ENCODE results near the gene PRKAG2. TPM values are rescaled to one million over a fixed set of nuclear protein-coding genes. Genes with fewer than 3 reads are reported as not detected.

PRKAG2 gene
- total RNA-seq, 1 donor from 2014 or later: 35.6 TPM

GRCh38 chr7:151708610-151709009, 168.3 kb downstream of the PRKAG2 start:
- TF ChIP-seq CTCF (IDR thresholded peaks at IDR 0.05): no peak
- H3K27me3 ChIP-seq: no peaks in the 10 kb centered on the region
- DNase-seq (no peak), ATAC-seq (no peak)
- no peak overlapping the region for H3K27ac ChIP-seq
- peaks cover 17% of the 10 kb centered on the region for H3K4me1 ChIP-seq
- no peak overlapping the region for H3K4me3 ChIP-seq
- intact Hi-C loops (cut with DNase I): no loop called here
- H3K36me3 ChIP-seq: no peaks in the 10 kb centered on the region
- no peaks in the 10 kb centered on the region for H3K9me3 ChIP-seq

GRCh38 chr7:151707757-151708156, 169.2 kb downstream of the PRKAG2 start:
- ATAC-seq (no peak), DNase-seq (no peak)
- H3K27me3 ChIP-seq: no peaks in the 10 kb centered on the region

GRCh38 chr7:151707105-151707469, 169.8 kb downstream of the PRKAG2 start:
- TF ChIP-seq CTCF (IDR thresholded peaks at IDR 0.05): no peak
- DNase-seq: no peak
- H3K27ac ChIP-seq: no peak overlapping the region
- no peaks in the 10 kb centered on the region for H3K9me3 ChIP-seq
- peaks cover 17% of the 10 kb centered on the region for H3K4me1 ChIP-seq
- no peak overlapping the region for H3K4me3 ChIP-seq
- H3K27me3 ChIP-seq: no peaks in the 10 kb centered on the region
- intact Hi-C loops (cut with DNase I): no loop called here
- ATAC-seq: no peak
- H3K36me3 ChIP-seq: no peaks in the 10 kb centered on the region

More at GRCh38 chr7:151707757-151708156, 169.2 kb downstream of the PRKAG2 start:
- intact Hi-C loops (cut with DNase I): no loop called here
- peaks cover 17% of the 10 kb centered on the region for H3K4me1 ChIP-seq
- no peaks in the 10 kb centered on the region for H3K36me3 ChIP-seq
- no peak overlapping the region for H3K27ac ChIP-seq
- TF ChIP-seq CTCF (IDR thresholded peaks at IDR 0.05): no peak
- H3K4me3 ChIP-seq: no peak overlapping the region
- H3K9me3 ChIP-seq: no peaks in the 10 kb centered on the region

GRCh38 chr7:151706277-151707104, 170.4 kb downstream of the PRKAG2 start:
- no peaks in the 10 kb centered on the region for H3K9me3 ChIP-seq
- H3K4me1 ChIP-seq: peaks cover 15% of the 10 kb centered on the region
- intact Hi-C loops (cut with DNase I): no loop called here
- H3K36me3 ChIP-seq: no peaks in the 10 kb centered on the region
- no peak overlapping the region for H3K27ac ChIP-seq
- DNase-seq: no peak
- H3K27me3 ChIP-seq: no peaks in the 10 kb centered on the region
- TF ChIP-seq CTCF (IDR thresholded peaks at IDR 0.05): no peak
- H3K4me3 ChIP-seq: no peak overlapping the region
- ATAC-seq: no peak

- Histone ChIP-seq H3K27me3 (no peaks in the 10 kb centered on the region), H3K27ac (no peak overlapping the region), H3K36me3 (no peaks in the 10 kb centered on the region), H3K9me3 (no peaks in the 10 kb centered on the region), H3K4me1 (peaks cover 15% of the 10 kb centered on the region), H3K4me3 (no peak overlapping the region)
- intact Hi-C loops (cut with DNase I): no loop called here
- DNase-seq: no peak
- ATAC-seq: peak; percentile 76
- TF ChIP-seq CTCF (IDR thresholded peaks at IDR 0.05): peak; percentile 55
These were observed 171.2 kb downstream of the PRKAG2 start for GRCh38 chr7:151705636-151706276.

Measured in upper lobe of right lung (tissue), 1 donor.